Common myeloid progenitor, CD34-positive (primary cell): ENCODE results near the gene CCDC192.

Experiments used
- CTCF ChIA-PET: fragments of 350-600 bp; sonication (Branson Sonifier 250); formaldehyde crosslinking; loops from one replicate; lab custom pipeline; 2021; ENCODE audit warnings: antibody characterized with exemption; lab: Charles Lee
- POLR2A ChIA-PET: fragments of 350-600 bp; sonication (Branson Sonifier 250); formaldehyde crosslinking; loops from one replicate; lab custom pipeline; 2021; ENCODE audit warnings: antibody characterized with exemption; lab: Charles Lee
- DNase-seq, 3 donors: peaks; one replicate each; pipeline versions ENCODE4 v3.0.0 to v3.0.0-alpha.2; 2013
- H3K27ac ChIP-seq, 2 experiments: 1 replicate in 1 of 2; 2 replicates in 1 of 2; pipeline ENCODE4 v1.7.0; 2013; ENCODE audit warnings: inconsistent platforms in 2 of 2, low read length in 2 of 2, mild to moderate bottlenecking in 2 of 2, low read depth in 1 of 2, moderate library complexity in 1 of 2; ENCODE audit not compliant: severe bottlenecking in 2 of 2, insufficient read depth in 1 of 2, poor library complexity in 1 of 2
- H3K27me3 ChIP-seq, 5 experiments: replicated peaks in 2 of 5; 1 replicate in 3 of 5; 2 replicates in 2 of 5; pipeline versions ENCODE4 v1.6.1 to v1.7.0; 2013; ENCODE audit warnings: low read length in 4 of 5, mild to moderate bottlenecking in 2 of 5, moderate library complexity in 2 of 5, inconsistent platforms in 1 of 5; ENCODE audit not compliant: insufficient read depth in 5 of 5, control insufficient read depth in 4 of 5
- H3K36me3 ChIP-seq, 4 experiments: 1 replicate in 2 of 4; 2 replicates in 2 of 4; pipeline versions ENCODE4 v1.6.1 to v1.7.0; 2013; ENCODE audit warnings: low read length in 3 of 4, control low read depth in 1 of 4, mild to moderate bottlenecking in 1 of 4; ENCODE audit not compliant: control insufficient read depth in 4 of 4, insufficient read depth in 4 of 4
- H3K4me1 ChIP-seq, 4 experiments: 1 replicate in 3 of 4; 2 replicates in 1 of 4; pipeline versions ENCODE4 v1.6.1 to v1.7.1; 2013; ENCODE audit warnings: low read length in 3 of 4, mild to moderate bottlenecking in 3 of 4, control low read depth in 1 of 4, inconsistent platforms in 1 of 4, moderate library complexity in 1 of 4; ENCODE audit not compliant: control insufficient read depth in 4 of 4, insufficient read depth in 4 of 4; ENCODE audit errors: control extremely low read depth in 1 of 4
- H3K4me3 ChIP-seq, 7 experiments: 1 replicate in 4 of 7; 2 replicates in 3 of 7; pipeline versions ENCODE4 v1.5.1 to v1.7.0; 2013; ENCODE audit warnings: mild to moderate bottlenecking in 7 of 7, low read length in 6 of 7, moderate library complexity in 6 of 7, inconsistent platforms in 2 of 7, low read depth in 2 of 7, control low read depth in 1 of 7; ENCODE audit not compliant: insufficient read depth in 4 of 7, control insufficient read depth in 1 of 7; ENCODE audit errors: extremely low read depth in 1 of 7
- H3K9me3 ChIP-seq, 5 experiments: 1 replicate in 4 of 5; 2 replicates in 1 of 5; pipeline versions ENCODE4 v1.6.1 to v1.7.1; 2013; ENCODE audit warnings: low read length in 4 of 5, mild to moderate bottlenecking in 2 of 5, inconsistent platforms in 1 of 5, low read depth in 1 of 5, moderate library complexity in 1 of 5; ENCODE audit not compliant: control insufficient read depth in 4 of 5, insufficient read depth in 2 of 5; ENCODE audit errors: control extremely low read depth in 1 of 5
- whole genome bisulfite sequencing: methylation state at CpG from one replicate; pipeline ENCODE4 v1.1.5; 2013; ENCODE audit not compliant: insufficient coverage; 5-methylcytosine and 5-hydroxymethylcytosine counted together

Gene CCDC192

GRCh38 chr5:127961006-127961762 is 258.0 kb downstream of the CCDC192 start:
- ChIA-PET POLR2A (interaction anchor here (0.6 kb wide), 1 partner anchor 356 kb away, joined by 3 read pairs; no protein-coding TSS in a partner anchor), CTCF (no interaction called here)
- Histone ChIP-seq H3K4me3 (no peak overlapping the region), H3K27me3 (no peaks in the 10 kb centered on the region), H3K4me1 (peaks cover 13 to 25% (median 20%) of the 10 kb centered on the region in 4 experiments), H3K27ac (no peak overlapping the region), H3K9me3 (peaks cover 0 to 2% (median 0%) of the 10 kb centered on the region in 5 experiments), H3K36me3 (peaks cover 0 to 6% (median 0%) of the 10 kb centered on the region in 4 experiments)
- peak in 2 of 3 donors; percentile 28 to 50 for DNase-seq
- WGBS: no CpG with 5 or more reads among the region's 2 CpGs

GRCh38 chr5:127961763-127962145 is 258.6 kb downstream of the CCDC192 start:
- WGBS: 90% methylated on average over 2 of the region's 3 CpGs
- Histone ChIP-seq H3K4me3 (no peak overlapping the region), H3K36me3 (peaks cover 0 to 7% (median 0%) of the 10 kb centered on the region in 4 experiments), H3K27me3 (no peaks in the 10 kb centered on the region), H3K4me1 (peaks cover 13 to 25% (median 20%) of the 10 kb centered on the region in 4 experiments), H3K9me3 (peaks cover 0 to 2% (median 0%) of the 10 kb centered on the region in 5 experiments), H3K27ac (no peak overlapping the region)
- POLR2A ChIA-PET: interaction anchor here (0.6 kb wide), 1 partner anchor 357 kb away, joined by 3 read pairs; no protein-coding TSS in a partner anchor
- DNase-seq: no peak
- CTCF ChIA-PET: no interaction called here

GRCh38 chr5:127962491-127962890 is 259.3 kb downstream of the CCDC192 start:
- Histone ChIP-seq H3K27ac (no peak overlapping the region), H3K36me3 (peaks cover 0 to 7% (median 0%) of the 10 kb centered on the region in 4 experiments), H3K4me1 (peaks cover 13 to 25% (median 20%) of the 10 kb centered on the region in 4 experiments), H3K4me3 (no peak overlapping the region), H3K27me3 (no peaks in the 10 kb centered on the region), H3K9me3 (peaks cover 0 to 4% (median 0%) of the 10 kb centered on the region in 5 experiments)
- WGBS: 100% methylated on average over 1 of the region's 1 CpG
- ChIA-PET POLR2A (no interaction called here), CTCF (no interaction called here)
- no peak for DNase-seq

- Histone ChIP-seq H3K4me3 (no peak overlapping the region), H3K36me3 (peaks cover 0 to 7% (median 0%) of the 10 kb centered on the region in 4 experiments), H3K27ac (no peak overlapping the region), H3K9me3 (peaks cover 0 to 4% (median 0%) of the 10 kb centered on the region in 5 experiments), H3K27me3 (no peaks in the 10 kb centered on the region), H3K4me1 (peaks cover 13 to 25% (median 20%) of the 10 kb centered on the region in 4 experiments)
- ChIA-PET POLR2A (no interaction called here), CTCF (no interaction called here)
- 100% methylated on average over 1 of the region's 1 CpG for WGBS
- no peak for DNase-seq
Observed at GRCh38 chr5:127963233-127963632, 260.0 kb downstream of the CCDC192 start.

- Histone ChIP-seq H3K4me1 (peaks cover 13 to 23% (median 18%) of the 10 kb centered on the region in 4 experiments), H3K4me3 (no peak overlapping the region), H3K27me3 (no peaks in the 10 kb centered on the region), H3K36me3 (peaks cover 0 to 7% (median 0%) of the 10 kb centered on the region in 4 experiments), H3K27ac (no peak overlapping the region), H3K9me3 (peaks cover 0 to 4% (median 0%) of the 10 kb centered on the region in 5 experiments)
- ChIA-PET POLR2A (no interaction called here), CTCF (no interaction called here)
- no peak for DNase-seq
- WGBS: 94% methylated on average over 2 of the region's 3 CpGs
Observed at GRCh38 chr5:127963931-127964330, 260.7 kb downstream of the CCDC192 start.

GRCh38 chr5:127967323-127967982 is 264.3 kb downstream of the CCDC192 start:
- no peak for DNase-seq

More at GRCh38 chr5:127967323-127967982, 264.3 kb downstream of the CCDC192 start:
- Histone ChIP-seq H3K9me3 (peaks cover 0 to 4% (median 0%) of the 10 kb centered on the region in 5 experiments), H3K27ac (no peak overlapping the region), H3K27me3 (no peaks in the 10 kb centered on the region), H3K4me1 (no peaks in the 10 kb centered on the region), H3K4me3 (no peak overlapping the region), H3K36me3 (peaks cover 0 to 7% (median 0%) of the 10 kb centered on the region in 4 experiments)
- 100% methylated on average over 1 of the region's 3 CpGs for WGBS
- ChIA-PET CTCF (no interaction called here), POLR2A (no interaction called here)
